Measurements from ENCODE around the gene E2F6.

The E2F6 gene

DNA sequence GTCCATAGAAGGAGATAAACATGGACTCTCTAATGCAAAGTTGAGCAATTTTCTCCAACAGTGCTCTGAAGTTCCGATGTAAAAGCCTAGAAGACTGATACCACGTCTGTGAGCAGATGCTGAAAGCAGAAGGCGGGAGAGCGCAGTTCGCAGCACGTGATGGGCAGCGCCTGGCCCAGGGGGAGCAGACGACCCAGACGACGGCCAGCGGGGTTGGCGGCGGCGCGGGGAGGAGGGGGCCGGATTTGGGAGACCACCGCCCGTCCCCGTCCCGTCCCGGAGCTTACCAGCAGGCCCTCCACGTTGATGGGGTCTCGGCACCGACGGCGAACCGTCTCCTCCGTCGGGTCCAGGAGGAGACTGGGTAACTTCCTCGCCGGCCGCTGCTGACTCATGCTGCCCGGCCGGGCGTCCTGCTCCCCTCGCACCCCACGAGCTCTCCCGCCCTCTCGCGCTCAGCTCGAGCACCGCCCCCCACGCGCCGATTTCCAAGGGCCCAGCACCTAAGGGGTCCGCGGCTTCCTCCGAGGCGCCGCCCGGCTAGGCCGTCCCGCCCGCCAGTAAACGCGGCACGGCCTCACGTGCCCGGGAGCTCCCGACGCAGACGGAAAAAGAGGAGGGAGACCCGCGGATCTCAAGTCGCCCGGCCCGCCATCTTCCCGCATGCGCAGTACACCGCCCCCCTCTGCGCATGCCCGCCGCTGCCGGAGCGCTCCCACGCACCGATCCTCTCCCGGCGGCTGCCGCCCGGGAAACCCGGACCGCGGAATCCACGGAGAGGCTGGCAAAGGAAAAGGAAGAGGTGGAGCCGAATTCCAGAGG is at the start of gene E2F6:
TSS of gene E2F6 (minus strand) at position 677 of the 822 bp plus-strand sequence. CDS start at position 395, 282 bp downstream.
- DNase-seq (ENCODE audit: low read depth, low spot score), result peak; percentile 84

- no peak for DNase-seq (ENCODE audit: low read depth, low spot score)
Measured at GRCh38 chr2:11515490-11515981, 49.6 kb upstream of the E2F6 start.

DNA sequence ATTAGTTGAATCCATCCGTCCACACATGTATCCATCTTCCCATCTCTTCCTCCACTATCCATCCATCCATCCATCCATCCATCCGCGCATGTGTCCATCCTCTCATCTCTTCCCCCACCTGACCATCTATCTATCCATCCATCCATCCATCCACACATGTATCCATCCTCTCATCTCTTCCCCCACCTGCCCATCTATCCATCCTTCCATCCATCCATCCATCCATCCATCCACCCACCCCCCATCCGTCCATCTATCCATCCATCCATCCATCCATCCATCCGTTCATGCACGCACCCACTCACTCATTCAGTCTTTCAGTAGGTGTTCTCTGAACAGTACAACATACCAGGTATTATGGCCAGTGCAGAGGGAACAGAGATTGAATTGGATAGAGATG is 48.9 kb upstream of the E2F6 start:
- DNase-seq (ENCODE audit: low read depth, low spot score), result no peak

DNA sequence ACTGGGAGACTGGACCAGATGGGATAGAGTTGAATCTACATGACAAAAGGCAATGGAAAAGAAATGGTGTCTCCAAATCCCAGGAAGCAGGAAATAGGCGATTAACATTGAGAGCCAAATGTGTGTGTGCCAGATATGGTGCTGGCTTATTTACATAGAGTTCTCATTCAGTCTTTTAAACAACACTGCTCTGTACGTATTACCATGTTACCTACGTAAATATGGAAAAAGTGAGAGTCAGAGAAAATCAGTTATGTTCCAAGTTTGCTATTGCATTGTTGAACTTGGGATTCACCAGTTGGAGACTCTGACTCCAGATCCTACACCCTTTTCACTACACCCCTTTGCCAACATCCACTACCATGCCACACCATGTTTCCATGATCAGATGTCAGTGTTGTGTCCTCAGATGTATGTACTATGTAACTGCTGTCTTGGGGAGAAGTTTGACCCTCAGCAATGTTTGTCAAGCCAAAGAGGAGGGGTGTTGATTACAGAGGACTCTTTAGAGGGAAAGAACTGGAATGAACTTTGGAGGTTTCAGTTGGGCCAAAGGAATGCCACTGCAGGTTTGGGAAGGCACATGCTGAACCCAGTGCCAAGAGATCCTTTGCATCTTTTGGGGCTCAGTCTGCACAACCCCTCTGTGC is 48.2 kb upstream of the E2F6 start:
- no peak for DNase-seq (ENCODE audit: low read depth, low spot score)

DNA sequence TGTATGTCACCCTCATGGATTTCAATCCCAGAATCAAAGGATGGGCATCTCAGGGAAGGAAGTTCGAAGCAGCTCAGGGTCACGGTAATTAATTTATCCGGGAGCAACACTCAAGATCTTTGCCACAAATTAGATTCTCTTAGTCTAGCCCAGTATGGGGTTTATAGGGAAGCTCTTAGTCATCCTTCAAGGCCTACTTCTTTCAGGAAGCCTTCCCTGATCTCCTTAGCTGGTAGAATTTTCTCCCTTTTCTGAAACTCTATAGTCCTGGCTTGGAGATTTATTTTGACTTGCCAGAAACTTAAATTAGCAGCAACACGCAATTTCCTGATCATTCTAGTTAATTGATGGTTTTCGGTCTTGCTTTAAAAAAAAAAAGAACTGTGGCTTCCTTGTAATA is 47.4 kb upstream of the E2F6 start:
- no peak for DNase-seq (ENCODE audit: low read depth, low spot score)

GRCh38 chr2:11512431-11512830 is 46.5 kb upstream of the E2F6 start:
- no peak for DNase-seq (ENCODE audit: low read depth, low spot score)

DNA sequence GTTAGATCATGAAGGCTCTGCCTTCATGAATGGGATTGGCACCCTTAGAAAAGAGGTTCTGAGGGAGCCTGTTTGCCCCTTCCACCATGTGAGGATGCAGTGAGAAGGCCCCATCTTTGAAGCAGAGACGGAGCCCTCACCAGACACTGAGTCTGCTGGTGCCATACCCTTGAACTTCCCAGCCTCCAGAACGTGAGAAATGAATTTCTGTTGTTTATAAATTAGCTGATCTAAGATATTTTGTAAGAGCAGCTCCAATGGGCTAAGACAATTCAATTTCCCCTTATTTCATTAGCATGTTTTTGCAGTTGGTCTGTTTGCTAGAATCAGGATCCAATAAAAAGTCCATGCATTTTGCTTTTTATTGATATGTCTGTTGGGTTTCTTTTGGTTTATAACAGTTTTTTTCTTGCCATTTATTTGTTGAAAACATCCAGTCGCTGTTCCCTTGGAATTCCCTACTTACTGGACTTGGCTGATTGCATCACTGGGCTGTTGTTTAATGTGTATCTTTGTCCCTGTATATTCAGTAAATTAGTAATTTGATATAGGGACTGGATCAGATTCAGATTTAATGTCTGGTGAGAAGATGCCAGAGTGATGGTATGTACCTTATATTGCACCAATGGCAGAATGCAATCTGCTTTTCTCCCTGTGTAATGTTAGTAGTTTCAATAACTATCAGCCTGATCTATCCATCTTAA is 43.8 kb upstream of the E2F6 start:
- DNase-seq (ENCODE audit: low read depth, low spot score), result no peak

- DNase-seq (ENCODE audit: low read depth, low spot score), result no peak
Measured at GRCh38 chr2:11508279-11508678, 42.3 kb upstream of the E2F6 start.

GRCh38 chr2:11507517-11507916 is 41.6 kb upstream of the E2F6 start:
- DNase-seq (ENCODE audit: low read depth, low spot score), result no peak

DNA sequence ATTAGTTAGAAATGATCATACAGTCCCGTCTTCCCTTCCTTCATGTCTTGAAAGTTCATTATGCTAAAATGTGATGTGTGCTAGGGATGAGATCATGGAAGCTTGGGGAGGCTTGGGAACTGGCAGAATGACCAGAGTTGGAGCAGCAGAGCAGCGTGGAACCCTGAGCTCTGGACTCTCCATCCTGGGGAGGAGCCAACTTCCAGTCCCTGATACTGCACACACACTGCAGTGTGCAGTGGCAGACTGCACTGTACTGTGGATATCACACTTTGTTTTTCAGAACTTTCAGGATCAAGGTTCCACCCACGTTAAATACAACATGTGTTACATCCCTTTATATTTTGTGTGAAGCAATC is 40.6 kb upstream of the E2F6 start:
- DNase-seq (ENCODE audit: low read depth, low spot score), result no peak

DNA sequence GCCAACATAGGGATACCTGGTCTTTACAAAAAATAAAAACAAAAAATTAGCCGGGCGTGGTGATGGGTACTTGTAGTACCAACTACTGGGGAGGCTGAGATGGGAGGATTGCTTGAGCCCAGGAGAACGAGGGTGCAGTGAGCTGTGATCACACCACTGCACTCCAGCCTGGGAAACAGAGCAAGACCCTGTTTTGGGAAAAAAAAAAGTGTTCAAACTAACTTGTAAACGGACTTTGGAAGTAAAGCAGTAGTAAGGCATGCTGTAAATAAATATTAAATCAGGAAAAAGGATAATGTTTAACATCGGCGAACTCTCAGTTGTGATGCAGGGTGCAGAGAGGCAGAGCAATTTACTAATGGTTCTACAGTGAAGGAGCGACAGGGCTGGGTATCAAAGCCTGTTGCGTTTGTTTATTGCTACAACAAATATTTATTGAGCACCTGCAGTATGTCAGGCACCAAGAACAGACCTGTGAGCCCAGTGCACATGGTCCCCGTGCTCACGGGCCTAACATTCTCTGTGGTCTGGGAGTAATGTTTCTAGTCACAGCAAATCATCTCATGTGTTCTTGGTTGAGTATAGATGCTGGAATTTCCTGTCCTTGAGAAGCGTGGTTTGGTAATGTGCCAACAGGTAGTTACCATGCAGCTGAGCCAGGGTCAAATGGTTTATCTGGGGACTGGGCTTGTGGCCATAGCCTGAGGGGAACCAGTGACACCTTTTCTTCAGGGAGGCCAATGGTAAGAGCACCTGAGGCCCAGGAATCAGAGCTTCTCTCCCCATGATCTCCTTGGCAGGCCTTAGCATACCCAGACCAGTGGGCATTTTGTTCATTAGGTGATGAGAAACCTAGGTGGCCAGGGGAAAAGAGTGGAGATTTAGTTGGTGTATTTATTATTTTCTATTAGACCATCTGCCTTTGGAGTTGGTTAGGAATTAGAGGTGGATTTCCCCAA is 40.0 kb upstream of the E2F6 start:
- DNase-seq (ENCODE audit: low read depth, low spot score), result no peak

DNA sequence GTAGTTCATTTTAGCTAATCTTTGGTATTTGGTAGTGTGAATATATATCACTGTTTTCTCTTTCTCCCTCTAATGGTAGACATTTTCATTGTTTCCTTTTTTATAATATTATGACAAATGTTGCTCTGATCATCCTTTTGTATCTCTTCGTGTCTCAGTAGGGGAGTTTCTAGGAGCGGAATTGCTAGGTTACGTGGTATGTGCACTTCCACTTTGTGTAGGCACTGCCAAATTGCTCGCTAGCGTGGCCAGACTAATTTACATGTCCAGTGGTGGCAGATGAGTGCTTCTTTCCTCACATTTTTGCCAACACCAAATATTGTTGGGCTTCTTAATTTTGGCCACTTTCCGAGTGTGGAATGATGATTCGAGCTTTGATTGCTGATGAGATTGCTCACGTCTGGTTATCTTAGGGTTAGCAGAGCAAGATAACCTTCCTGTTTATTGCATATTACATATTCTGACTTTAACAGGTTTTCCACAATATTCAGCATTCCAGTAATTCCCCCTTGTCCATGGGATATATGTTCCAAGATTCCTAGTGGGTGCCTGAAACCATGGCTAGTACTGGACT is 37.5 kb upstream of the E2F6 start:
- no peak for DNase-seq (ENCODE audit: low read depth, low spot score)

DNA sequence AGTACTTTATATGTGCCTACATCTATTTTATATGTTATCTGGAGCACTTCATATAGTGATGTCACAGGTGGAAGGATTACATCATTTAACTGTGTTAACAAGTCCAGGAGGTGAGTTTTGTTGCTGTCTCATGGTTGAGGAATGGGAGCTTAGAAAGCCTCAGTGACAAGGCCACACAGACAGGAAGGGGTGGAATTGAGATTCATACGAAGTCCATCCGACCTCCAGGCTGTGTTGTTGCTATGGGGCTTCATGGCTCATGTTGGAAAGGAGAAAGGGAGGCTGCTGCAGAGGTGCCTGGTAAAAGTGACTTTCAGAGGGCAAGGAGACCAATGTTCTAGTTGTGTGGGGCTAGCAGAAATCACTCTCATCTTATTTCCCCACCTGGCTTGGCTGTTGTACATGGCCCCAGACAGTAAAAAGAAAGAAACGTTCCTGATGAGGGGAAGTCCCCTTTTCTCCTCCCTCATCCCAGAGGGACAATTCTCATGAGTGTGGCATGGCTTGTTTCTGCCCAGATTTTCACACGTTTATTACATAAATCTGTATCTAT is 36.9 kb upstream of the E2F6 start:
- DNase-seq (ENCODE audit: low read depth, low spot score), result no peak

GRCh38 chr2:11500702-11501303 is 34.8 kb upstream of the E2F6 start:
- no peak for DNase-seq (ENCODE audit: low read depth, low spot score)

- DNase-seq (ENCODE audit: low read depth, low spot score), result no peak
Measured at GRCh38 chr2:11499081-11499743, 33.3 kb upstream of the E2F6 start.

GRCh38 chr2:11498543-11499034 is 32.6 kb upstream of the E2F6 start:
- DNase-seq (ENCODE audit: low read depth, low spot score), result no peak

- no peak for DNase-seq (ENCODE audit: low read depth, low spot score)
Measured at GRCh38 chr2:11495844-11496681, 30.1 kb upstream of the E2F6 start.

GRCh38 chr2:11494310-11494709 is 28.3 kb upstream of the E2F6 start:
- no peak for DNase-seq (ENCODE audit: low read depth, low spot score)

- DNase-seq (ENCODE audit: low read depth, low spot score), result no peak
Measured at GRCh38 chr2:11493282-11493681, 27.3 kb upstream of the E2F6 start.

Data from smooth muscle cell of the brain vasculature (primary cell).